K562 (cell line): Measurements from ENCODE around the gene BDKRB2. TPM values are rescaled to one million over a fixed set of nuclear protein-coding genes. Genes with fewer than 3 reads are reported as not detected.

Source experiments
- ATAC-seq: fragments of 200-7000 bp; cut with Tn5 transposase; 3 replicates; pipeline ENCODE4 v1.9.1; 2020; ENCODE audit warnings: moderate library complexity
- BruUV-seq: library from RNA; stranded (reverse); fragments of 400-500 nt; replicated peaks from 2 replicates; lab custom pipeline; 2021; lab: Mats Ljungman, UMichigan
- CTCF ChIA-PET: fragments of 300-600 bp; formaldehyde crosslinking; extraction: SDS; loops from one replicate; lab custom pipeline; 2021; ENCODE audit warnings: low intra/inter-chr PET ratio; lab: Yijun Ruan, JAX
- POLR2A ChIA-PET: fragments of 300-600, 350-650 bp; sonication (Branson Sonifier 250); formaldehyde crosslinking; extraction: SDS; loops from one replicate; lab custom pipeline; 2021; ENCODE audit warnings: antibody characterized with exemption, inconsistent platforms; lab: Yijun Ruan, JAX
- DNase-seq, 4 experiments: peaks; one replicate each; pipeline versions ENCODE4 v3.0.0 to v3.0.0-alpha.2; 2011 to 2018; ENCODE audit warnings: low spot score in 3 of 4, mixed read lengths in 3 of 4; ENCODE audit errors: extremely low read depth in 1 of 4
- FAIRE-seq: peaks from 2 replicates; lab custom pipeline; 2011; peaks lifted over from hg19 to GRCh38; lab: Jason Lieb, UNC
- H2AFZ ChIP-seq: 2 replicates; pipeline ENCODE4 v1.6.0; 2011; ENCODE audit warnings: low read depth, low read length, control low read depth, inconsistent platforms
- H3K27ac ChIP-seq: fragments of 200-600 bp; 3 replicates; pipeline ENCODE4 v1.8.0; 2011; ENCODE audit warnings: low read depth, mild to moderate bottlenecking, control low read depth, inconsistent platforms, low read length, moderate library complexity, mixed read lengths; ENCODE audit errors: extremely low read depth
- H3K27me3 ChIP-seq, 2 experiments: fragments of 300-600 bp in 1 of 2; 2 replicates in 1 of 2; 3 replicates in 1 of 2; pipeline versions ENCODE4 v1.6.0 to v1.8.0; 2011; ENCODE audit warnings: inconsistent platforms in 2 of 2, low read length in 2 of 2, mild to moderate bottlenecking in 1 of 2, mixed read lengths in 1 of 2, moderate library complexity in 1 of 2; ENCODE audit not compliant: control insufficient read depth in 2 of 2, insufficient read depth in 2 of 2
- H3K36me3 ChIP-seq: fragments of 300-600 bp; 3 replicates; pipeline ENCODE4 v1.8.0; 2011; ENCODE audit warnings: mild to moderate bottlenecking, low read length, inconsistent platforms; ENCODE audit not compliant: control insufficient read depth, insufficient read depth
- H3K4me1 ChIP-seq, 2 experiments: fragments of 200-600 bp in 1 of 2; replicated peaks in 1 of 2; 2 replicates in 1 of 2; 3 replicates in 1 of 2; pipeline versions ENCODE4 v1.5.1 to v1.8.0; 2011; ENCODE audit warnings: inconsistent platforms in 2 of 2, low read length in 2 of 2, mild to moderate bottlenecking in 1 of 2, mixed read lengths in 1 of 2, moderate library complexity in 1 of 2; ENCODE audit not compliant: control insufficient read depth in 2 of 2, insufficient read depth in 2 of 2
- H3K4me2 ChIP-seq: 2 replicates; pipeline ENCODE4 v1.6.1; 2011; ENCODE audit warnings: low read length, control low read depth, inconsistent platforms, mixed read lengths; ENCODE audit not compliant: insufficient read depth
- H3K4me3 ChIP-seq: fragments of 200-600 bp; sonication (generic), shearing (Covaris generic); 2 replicates; pipeline ENCODE4 v1.5.1; 2016; ENCODE audit warnings: control low read depth, inconsistent platforms
- H3K79me2 ChIP-seq: fragments of 200-600 bp; 3 replicates; pipeline ENCODE4 v1.8.0; 2011; ENCODE audit warnings: low read length, inconsistent platforms; ENCODE audit not compliant: control insufficient read depth, insufficient read depth
- H3K9ac ChIP-seq, 2 experiments: 2 replicates each; pipeline versions ENCODE4 v1.6.0 to v1.6.1; 2011; ENCODE audit warnings: low read depth in 2 of 2, low read length in 2 of 2, control low read depth in 1 of 2, inconsistent platforms in 1 of 2, mild to moderate bottlenecking in 1 of 2, mixed read lengths in 1 of 2; ENCODE audit not compliant: insufficient read depth in 1 of 2
- H3K9me1 ChIP-seq: one replicate; pipeline ENCODE4 v1.6.0; 2011; ENCODE audit warnings: inconsistent platforms, mild to moderate bottlenecking, low read length, moderate library complexity; ENCODE audit not compliant: control insufficient read depth, insufficient read depth
- H3K9me3 ChIP-seq: replicated peaks from 2 replicates; pipeline ENCODE4 v1.5.1; 2011; ENCODE audit warnings: low read depth, low read length, inconsistent platforms; ENCODE audit not compliant: control insufficient read depth, insufficient read depth
- H4K20me1 ChIP-seq: replicated peaks from 2 replicates; pipeline ENCODE4 v1.6.1; 2011; ENCODE audit warnings: low read length, inconsistent platforms, mixed read lengths; ENCODE audit not compliant: control insufficient read depth, insufficient read depth
- CSDE1 ChIP-seq, 2 experiments: fragments of 450-650 bp; IDR thresholded peaks; 2 replicates each; pipeline ENCODE4 v1.6.1; 2016; ENCODE audit warnings: mild to moderate bottlenecking in 1 of 2
- E2F1 ChIP-seq: sonication (generic); formaldehyde crosslinking; IDR thresholded peaks from 2 replicates; pipeline ENCODE4 v1.8.1; 2023; ENCODE audit warnings: mild to moderate bottlenecking, missing genetic modification reagents, moderate library complexity
- ETS2 ChIP-seq: IDR thresholded peaks from 2 replicates; pipeline ENCODE4 v1.6.1; 2016; ENCODE audit warnings: borderline replicate concordance, missing genetic modification characterization, mild to moderate bottlenecking, moderate library complexity, missing compliant biosample characterization; ENCODE audit not compliant: poor library complexity, severe bottlenecking
- KDM2B ChIP-seq: fragments of 250-450 bp; sonication (Bioruptor Pico); IDR thresholded peaks from 2 replicates; pipeline ENCODE4 v1.8.0; 2021; ENCODE audit warnings: mild to moderate bottlenecking, moderate library complexity
- MEIS2 ChIP-seq: fragments of 450-650 bp; IDR thresholded peaks from 2 replicates; pipeline ENCODE4 v1.6.1; 2014; ENCODE audit warnings: mild to moderate bottlenecking; ENCODE audit not compliant: partially characterized antibody
- MXD1 ChIP-seq: fragments of 250-450 bp; sonication (Bioruptor Pico); IDR thresholded peaks from 2 replicates; pipeline ENCODE4 v1.8.0; 2021; ENCODE audit warnings: borderline replicate concordance, mild to moderate bottlenecking, moderate library complexity; ENCODE audit not compliant: poor library complexity, severe bottlenecking
- PBX2 ChIP-seq, 2 experiments: IDR thresholded peaks in 1 of 2; conservative IDR thresholded peaks in 1 of 2; 2 replicates each; pipeline ENCODE4 v1.6.1; 2016; ENCODE audit warnings: low read depth in 2 of 2, mild to moderate bottlenecking in 1 of 2, missing compliant biosample characterization in 1 of 2, missing genetic modification characterization in 1 of 2, moderate library complexity in 1 of 2
- PKNOX1 ChIP-seq: fragments of 450-650 bp; IDR thresholded peaks from 2 replicates; pipeline ENCODE4 v1.6.1; 2016
- POLR2H ChIP-seq: IDR thresholded peaks from 2 replicates; pipeline ENCODE4 v1.6.1; 2016; ENCODE audit warnings: missing genetic modification characterization, low read depth, mild to moderate bottlenecking, control low read depth, missing compliant biosample characterization, moderate library complexity
- PTTG1 ChIP-seq: fragments of 450-650 bp; IDR thresholded peaks from 2 replicates; pipeline ENCODE4 v1.6.1; 2016; ENCODE audit warnings: low read depth, mild to moderate bottlenecking, missing genetic modification characterization, missing compliant biosample characterization
- RAD51 ChIP-seq: fragments of 450-650 bp; IDR thresholded peaks from 2 replicates; pipeline ENCODE4 v1.7.1; 2016; ENCODE audit warnings: low read depth, mild to moderate bottlenecking, borderline replicate concordance
- RBM39 ChIP-seq: fragments of 200-400 bp; formaldehyde crosslinking; optimal IDR thresholded peaks from 2 replicates; pipeline ENCODE3; 2018; ENCODE audit warnings: low read depth, low read length
- SETDB1 ChIP-seq: IDR thresholded peaks from one replicate; pipeline ENCODE4 v1.6.1; 2012; ENCODE audit warnings: low read length, control low read depth, inconsistent platforms
- STAT5A ChIP-seq: IDR thresholded peaks from 2 replicates; pipeline ENCODE4 v1.6.1; 2012; ENCODE audit warnings: low read length, inconsistent platforms, borderline replicate concordance
- YY1 ChIP-seq, 3 experiments: IDR thresholded peaks; 2 replicates each; pipeline ENCODE4 v1.6.1; 2011; ENCODE audit warnings: low read length in 2 of 3, mild to moderate bottlenecking in 2 of 3, moderate library complexity in 2 of 3, borderline replicate concordance in 1 of 3, control low read depth in 1 of 3, low read depth in 1 of 3; ENCODE audit not compliant: insufficient read depth in 3 of 3, insufficient replicate concordance in 2 of 3, control insufficient read depth in 1 of 3, insufficient read length in 1 of 3; ENCODE audit errors: extremely low read depth in 1 of 3
- ZNF644 ChIP-seq: fragments of 200-800 bp; sonication (Bioruptor generic); IDR thresholded peaks from 2 replicates; pipeline ENCODE4 v1.6.1; 2016; ENCODE audit warnings: low read depth, missing genetic modification characterization, missing compliant biosample characterization
- WGBS: fragments of 100-300 bp; shearing (Covaris generic); methylation state at CpG from one replicate; pipeline ENCODE4 v1.1.6; 2016; ENCODE audit warnings: low coverage, mixed read lengths; ENCODE audit not compliant: insufficient coverage; ENCODE audit errors: missing lambda C conversion rate; 5-methylcytosine and 5-hydroxymethylcytosine counted together
- in situ Hi-C: fragments of 300-500 bp; cut with MboI; formaldehyde crosslinking; loops from 4 replicates; pipeline ENCODE4 v1.15.0; 2018; ENCODE audit warnings: inconsistent platforms, mixed read lengths
- intact Hi-C: fragments of 100-400 bp; cut with micrococcal nuclease; formaldehyde crosslinking; loops from 2 replicates; pipeline ENCODE4 v1.14.2; 2022
- polyA plus RNA-seq, 8 experiments: library from polyadenylated mRNA; depleted of rRNA in 4 of 8; stranded (reverse) in 5 of 8; unstranded in 3 of 8; fragments of >200 nt; fragmentation: Nextera tagmentation in 2 of 8; fragmentation: Illumina TruSeq in 1 of 8; extraction: Ambion mirVana in 2 of 8; extraction: Trizol in 1 of 8; gene quantifications; 2 replicates each; pipeline versions ENCODE4 v1.2.1 to v1.2.3, GENCODE V29; 2011 to 2014; ENCODE audit warnings: inconsistent platforms in 1 of 8, missing spikeins in 1 of 8
- total RNA-seq, 7 experiments: library from RNA; depleted of rRNA in 6 of 7; stranded (reverse); fragments of >200 nt in 6 of 7; fragmentation: Illumina TruSeq in 2 of 7; extraction: Trizol in 2 of 7; gene quantifications; 2 replicates each; pipeline versions ENCODE4 v1.2.1 to v1.2.3, GENCODE V29; 2011 to 2021; ENCODE audit warnings: low replicate concordance in 1 of 7

The BDKRB2 gene
- total and polyA plus RNA-seq, 9 of the 15 experiments (the other 6 are each of a cell fraction or from before 2014, with no cell fraction given) = 0.02 TPM; not detected in 8

- Histone ChIP-seq H3K4me2 (no peak overlapping the region), H3K4me1 (no peaks in the 10 kb centered on the region), H3K4me3 (no peak overlapping the region), H3K9me1 (no peaks in the 10 kb centered on the region), H4K20me1 (no peaks in the 10 kb centered on the region), H3K36me3 (peaks cover 22% of the 10 kb centered on the region; the same call in 2 of the 3 replicates), H3K9me3 (no peaks in the 10 kb centered on the region), H3K9ac (0 out of 4 replicates have a peak overlapping the region, but pooled peaks of 1 of the 2 experiments have one; percentile 19), H3K27ac (no peak overlapping the region), H2AFZ (no peak overlapping the region), H3K79me2 (no peaks in the 10 kb centered on the region), H3K27me3 (no peaks in the 10 kb centered on the region)
- no TSS peak for BruUV-seq
- FAIRE-seq (peak; percentile 11), DNase-seq (peak in 1 of 4 experiments; percentile 20), ATAC-seq (peak; percentile 57; the same call in 2 of the 3 replicates)
- in situ Hi-C loops (no loop called here), intact Hi-C loops (no loop called here)
- POLR2A ChIA-PET = interaction anchor here (0.6 kb wide), 1 partner anchor 12 kb away, joined by 3 read pairs; no protein-coding TSS in a partner anchor
- 29% methylated on average over 8 of the region's 17 CpGs for WGBS
- CTCF ChIA-PET = no interaction called here
- TF ChIP-seq ETS2 (tag) (no peak), E2F1 (no peak), MXD1 (no peak), SETDB1 (no peak), MEIS2 (peak; percentile 85), RBM39 (no peak), CSDE1 (IDR thresholded peaks at IDR 0.05) (no peak), YY1 (IDR thresholded peaks at IDR 0.05; ENCODE audit: borderline replicate concordance in 1 of 3, control insufficient read depth in 1 of 3, extremely low read depth in 1 of 3, insufficient read depth in 3 of 3, insufficient read length in 1 of 3, insufficient replicate concordance in 2 of 3, low read depth in 1 of 3, low read length in 2 of 3) (peak in 1 of 3 experiments; percentile 34), PTTG1 (tag) (no peak), RAD51 (no peak), POLR2H (tag) (no peak), ZNF644 (tag) (no peak), STAT5A (no peak), PKNOX1 (peak; percentile 47; the same call in 1 of the 2 replicates), KDM2B (CRISPR knock-in tag) (no peak), PBX2 (CRISPR knock-in tag; IDR thresholded peaks at IDR 0.05; ENCODE audit: low read depth) (no peak), PBX2 (tag; conservative IDR thresholded peaks at IDR 0.05; ENCODE audit: low read depth) (peak; percentile 90)
These were observed 81.0 kb downstream of the BDKRB2 start for GRCh38 chr14:96285667-96286066.
